DND-41 (cell line): ENCODE measurements around the gene STARD10.

Experiments
- ATAC-seq: fragments of 200-7000 bp; cut with Tn5 transposase; 3 replicates; pipeline ENCODE4 v1.9.1; 2021; ENCODE audit warnings: low read depth; ENCODE audit not compliant: insufficient read depth
- DNase-seq: peaks from one replicate; pipeline ENCODE4 v3.0.0-alpha.2; 2020
- H2AFZ ChIP-seq: 2 replicates; pipeline ENCODE4 v1.6.0; 2012; ENCODE audit warnings: low read depth, low read length
- H3K27ac ChIP-seq: 2 replicates; pipeline ENCODE4 v1.5.1; 2012; ENCODE audit warnings: low read length, inconsistent platforms
- H3K27me3 ChIP-seq: fragments of 200-600 bp; sonication (generic); 2 replicates; pipeline ENCODE4 v1.6.0; 2012; ENCODE audit warnings: low read length, mild to moderate bottlenecking, inconsistent platforms; ENCODE audit not compliant: insufficient read depth, poor library complexity
- H3K36me3 ChIP-seq: 2 replicates; pipeline ENCODE4 v1.5.1; 2012; ENCODE audit warnings: low read length, inconsistent platforms; ENCODE audit not compliant: insufficient read depth
- H3K4me1 ChIP-seq: 2 replicates; pipeline ENCODE4 v1.5.1; 2012; ENCODE audit warnings: mild to moderate bottlenecking, low read length; ENCODE audit not compliant: insufficient read depth
- H3K4me2 ChIP-seq: 2 replicates; pipeline ENCODE4 v1.6.0; 2012; ENCODE audit warnings: mild to moderate bottlenecking, moderate library complexity, low read length, inconsistent platforms; ENCODE audit not compliant: insufficient read depth
- H3K4me3 ChIP-seq, 2 experiments: fragments of 200-600 bp in 1 of 2; shearing (Covaris generic) in 1 of 2; 2 replicates each; pipeline ENCODE4 v1.5.1; 2012 to 2016; ENCODE audit warnings: inconsistent platforms in 2 of 2, low read length in 2 of 2, mild to moderate bottlenecking in 2 of 2, low read depth in 1 of 2, moderate library complexity in 1 of 2
- H3K79me2 ChIP-seq: 2 replicates; pipeline ENCODE4 v1.6.0; 2012; ENCODE audit warnings: low read length, inconsistent platforms; ENCODE audit not compliant: insufficient read depth
- H3K9ac ChIP-seq: 2 replicates; pipeline ENCODE4 v1.6.0; 2012; ENCODE audit warnings: low read depth, mild to moderate bottlenecking, inconsistent platforms, low read length, moderate library complexity
- H3K9me3 ChIP-seq: 2 replicates; pipeline ENCODE4 v1.5.1; 2012; ENCODE audit warnings: low read length, moderate library complexity, mild to moderate bottlenecking, inconsistent platforms; ENCODE audit not compliant: insufficient read depth, severe bottlenecking
- H4K20me1 ChIP-seq: 2 replicates; pipeline ENCODE4 v1.6.0; 2012; ENCODE audit warnings: low read length; ENCODE audit not compliant: insufficient read depth
- EZH2 ChIP-seq: IDR thresholded peaks from 3 replicates; pipeline ENCODE4 v1.6.1; 2012; ENCODE audit warnings: borderline replicate concordance, low read depth, mild to moderate bottlenecking, moderate library complexity, low read length, inconsistent platforms; ENCODE audit not compliant: severe bottlenecking
- TF ChIP-seq, protein P1 (sequence below): IDR thresholded peaks from 2 replicates; pipeline ENCODE4 v1.5.1; 2012; ENCODE audit warnings: borderline replicate concordance, low read length, moderate library complexity, mild to moderate bottlenecking; ENCODE audit not compliant: poor library complexity, severe bottlenecking; ENCODE audit errors: extremely low read depth

The STARD10 gene

DNA sequence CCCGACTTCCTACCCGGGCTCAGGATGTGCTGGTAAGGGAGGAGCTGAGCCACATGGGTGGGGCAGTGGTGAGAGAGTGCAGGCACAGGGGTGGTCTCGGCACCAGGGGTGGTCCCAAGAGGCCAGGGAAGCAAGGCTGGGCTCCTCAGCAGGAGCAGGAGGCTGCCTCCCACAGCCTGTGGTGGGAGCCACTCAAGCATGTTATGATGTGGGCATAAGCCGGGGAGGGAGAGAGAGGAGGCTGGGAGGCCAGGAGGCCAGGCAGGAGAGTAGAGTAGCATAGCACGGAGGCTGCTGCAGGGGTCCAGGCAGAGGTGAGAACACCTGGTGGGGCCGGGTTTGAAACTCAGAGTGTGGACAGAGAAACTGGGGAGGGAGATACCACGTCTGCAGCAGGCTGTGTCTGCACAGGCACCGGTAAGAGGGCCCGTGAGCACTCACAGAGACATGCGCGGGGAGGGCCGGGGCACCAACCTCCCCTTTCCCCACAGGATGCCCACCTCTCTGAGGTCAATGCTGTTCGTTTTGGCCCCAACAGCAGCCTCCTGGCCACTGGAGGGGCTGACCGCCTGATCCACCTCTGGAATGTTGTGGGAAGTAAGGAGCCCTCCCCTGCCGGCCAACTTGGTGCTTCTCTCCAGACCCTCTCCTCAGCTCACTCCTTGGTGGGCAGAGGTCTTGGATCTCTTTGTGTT is 31.1 kb upstream of the STARD10 start:
- TF ChIP-seq EZH2: no peak
- TF ChIP-seq, protein P1, sequence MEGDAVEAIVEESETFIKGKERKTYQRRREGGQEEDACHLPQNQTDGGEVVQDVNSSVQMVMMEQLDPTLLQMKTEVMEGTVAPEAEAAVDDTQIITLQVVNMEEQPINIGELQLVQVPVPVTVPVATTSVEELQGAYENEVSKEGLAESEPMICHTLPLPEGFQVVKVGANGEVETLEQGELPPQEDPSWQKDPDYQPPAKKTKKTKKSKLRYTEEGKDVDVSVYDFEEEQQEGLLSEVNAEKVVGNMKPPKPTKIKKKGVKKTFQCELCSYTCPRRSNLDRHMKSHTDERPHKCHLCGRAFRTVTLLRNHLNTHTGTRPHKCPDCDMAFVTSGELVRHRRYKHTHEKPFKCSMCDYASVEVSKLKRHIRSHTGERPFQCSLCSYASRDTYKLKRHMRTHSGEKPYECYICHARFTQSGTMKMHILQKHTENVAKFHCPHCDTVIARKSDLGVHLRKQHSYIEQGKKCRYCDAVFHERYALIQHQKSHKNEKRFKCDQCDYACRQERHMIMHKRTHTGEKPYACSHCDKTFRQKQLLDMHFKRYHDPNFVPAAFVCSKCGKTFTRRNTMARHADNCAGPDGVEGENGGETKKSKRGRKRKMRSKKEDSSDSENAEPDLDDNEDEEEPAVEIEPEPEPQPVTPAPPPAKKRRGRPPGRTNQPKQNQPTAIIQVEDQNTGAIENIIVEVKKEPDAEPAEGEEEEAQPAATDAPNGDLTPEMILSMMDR: no peak
- H3K4me1 ChIP-seq: no peaks in the 10 kb centered on the region
- peaks cover 13% of the 10 kb centered on the region for H4K20me1 ChIP-seq
- no peaks in the 10 kb centered on the region for H3K9me3 ChIP-seq
- peaks cover 93% of the 10 kb centered on the region for H3K36me3 ChIP-seq
- H3K4me3 ChIP-seq: no peak overlapping the region
- H2AFZ ChIP-seq: no peak overlapping the region
- DNase-seq (no peak), ATAC-seq (no peak)
- H3K4me2 ChIP-seq: no peak overlapping the region
- no peaks in the 10 kb centered on the region for H3K79me2 ChIP-seq
- H3K27ac ChIP-seq: no peak overlapping the region
- no peak overlapping the region for H3K9ac ChIP-seq
- no peaks in the 10 kb centered on the region for H3K27me3 ChIP-seq

DNA sequence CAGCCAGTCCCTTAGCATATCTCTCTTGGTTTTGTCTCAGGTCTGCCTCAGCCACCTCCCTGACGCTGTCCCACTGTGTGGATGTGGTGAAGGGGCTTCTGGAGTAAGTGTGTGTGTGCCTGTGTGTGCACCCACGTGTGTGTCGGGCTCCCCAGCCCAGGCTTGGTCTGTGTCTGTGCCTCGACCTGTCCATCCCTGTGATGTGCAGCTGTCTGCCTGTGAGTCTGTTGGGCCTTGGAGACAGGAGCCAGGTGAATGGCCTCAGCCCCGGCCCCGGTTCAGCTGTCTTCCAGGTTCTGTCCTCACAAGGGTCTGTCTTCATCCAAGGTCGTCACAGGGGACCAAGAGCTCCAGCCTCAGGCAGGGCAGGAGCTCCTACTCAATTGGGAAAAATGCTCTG is 30.2 kb upstream of the STARD10 start:
- TF ChIP-seq, protein P1: no peak
- no peak for TF ChIP-seq EZH2
- no peak overlapping the region for H3K4me3 ChIP-seq
- H4K20me1 ChIP-seq: peaks cover 13% of the 10 kb centered on the region
- no peaks in the 10 kb centered on the region for H3K79me2 ChIP-seq
- H3K4me1 ChIP-seq: no peaks in the 10 kb centered on the region
- no peaks in the 10 kb centered on the region for H3K27me3 ChIP-seq
- no peak overlapping the region for H3K4me2 ChIP-seq
- H3K36me3 ChIP-seq: peaks cover 90% of the 10 kb centered on the region
- H3K9me3 ChIP-seq: no peaks in the 10 kb centered on the region
- no peak for ATAC-seq
- H3K9ac ChIP-seq: no peak overlapping the region
- no peak overlapping the region for H2AFZ ChIP-seq
- no peak overlapping the region for H3K27ac ChIP-seq
- no peak for DNase-seq

DNA sequence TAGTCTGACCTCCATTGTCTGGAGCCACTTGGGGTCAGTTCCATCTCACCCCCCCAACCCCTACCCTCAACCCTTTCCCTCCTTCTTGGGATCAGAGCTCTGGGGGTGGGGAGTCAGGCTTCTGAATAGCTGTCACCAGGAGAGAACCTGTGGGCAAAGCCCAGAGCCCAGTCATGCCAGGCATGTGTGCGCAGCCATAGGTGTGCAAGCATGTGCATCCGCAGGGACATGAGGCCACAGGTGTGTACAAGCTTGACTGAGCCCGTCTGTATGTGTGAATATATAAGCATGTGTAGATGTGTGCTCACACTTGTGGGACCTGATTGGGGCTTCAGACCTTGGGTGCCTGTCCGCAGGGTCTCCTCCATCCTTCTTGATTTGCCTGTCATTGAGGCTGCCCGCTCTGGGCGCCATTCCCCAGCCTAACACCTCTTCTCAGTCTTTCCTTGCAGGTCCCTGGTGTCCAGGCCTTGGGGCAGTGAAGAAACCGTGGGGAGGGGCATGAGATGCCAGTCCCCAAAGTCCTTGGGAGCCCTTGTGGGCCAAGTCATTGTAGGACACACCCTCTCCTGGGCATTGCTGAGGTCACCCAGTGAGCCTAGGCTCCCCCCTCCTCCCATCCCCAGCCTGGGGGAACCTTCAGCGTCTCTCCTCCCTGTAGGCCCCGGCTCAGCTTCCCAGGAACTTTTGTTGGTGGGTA is 29.4 kb upstream of the STARD10 start:
- Histone ChIP-seq H3K27me3 (no peaks in the 10 kb centered on the region), H2AFZ (no peak overlapping the region), H3K9me3 (no peaks in the 10 kb centered on the region), H3K79me2 (peaks cover 3% of the 10 kb centered on the region; the same call in 1 of the 2 replicates), H3K4me2 (no peak overlapping the region), H3K9ac (no peak overlapping the region), H3K36me3 (peaks cover 90% of the 10 kb centered on the region), H3K4me1 (no peaks in the 10 kb centered on the region), H3K4me3 (no peak overlapping the region), H3K27ac (no peak overlapping the region), H4K20me1 (peaks cover 15% of the 10 kb centered on the region)
- no peak for DNase-seq
- ATAC-seq: no peak
- TF ChIP-seq EZH2: no peak
- TF ChIP-seq, protein P1: no peak
